CD4-positive, alpha-beta T cell (primary cell): Measurements from ENCODE around the gene ALDH9A1. TPM values are rescaled to one million over a fixed set of nuclear protein-coding genes. Genes with fewer than 3 reads are reported as not detected.

Experiments
- ATAC-seq: fragments of 200-7000 bp; cut with Tn5 transposase; one replicate; pipeline ENCODE4 v1.10.0; 2022; ENCODE audit warnings: mild to moderate bottlenecking; ENCODE audit not compliant: poor library complexity
- CTCF ChIA-PET: fragments of 350-600 bp; sonication (Branson Sonifier 250); formaldehyde crosslinking; loops from one replicate; lab custom pipeline; 2021; ENCODE audit warnings: antibody characterized with exemption, inconsistent platforms; lab: Charles Lee
- POLR2A ChIA-PET: fragments of 350-600 bp; sonication (Branson Sonifier 250); formaldehyde crosslinking; loops from one replicate; lab custom pipeline; 2021; ENCODE audit warnings: antibody characterized with exemption, inconsistent platforms; lab: Charles Lee
- DNase-seq, 14 experiments: peaks; one replicate each; pipeline ENCODE4 v3.0.0-alpha.2; 2013 to 2020; ENCODE audit warnings: mixed read lengths in 2 of 14
- H3K27ac ChIP-seq, 2 donors: one replicate each; pipeline versions ENCODE4 v1.5.1 to v1.7.0; 2013; ENCODE audit warnings: low read length in 2 of 2, low read depth in 1 of 2, mild to moderate bottlenecking in 1 of 2
- H3K27me3 ChIP-seq, 2 experiments: 1 replicate in 1 of 2; 2 replicates in 1 of 2; pipeline versions ENCODE4 v1.6.1 to v1.7.0; 2013; ENCODE audit warnings: low read length in 2 of 2, control low read depth in 1 of 2, mild to moderate bottlenecking in 1 of 2, moderate library complexity in 1 of 2; ENCODE audit not compliant: insufficient read depth in 2 of 2, control insufficient read depth in 1 of 2
- H3K36me3 ChIP-seq: one replicate; pipeline ENCODE4 v1.6.1; 2013; ENCODE audit warnings: low read length, control low read depth; ENCODE audit not compliant: insufficient read depth
- H3K4me1 ChIP-seq: one replicate; pipeline ENCODE4 v1.6.1; 2013; ENCODE audit warnings: low read length, control low read depth; ENCODE audit not compliant: insufficient read depth
- H3K4me3 ChIP-seq: one replicate; pipeline ENCODE4 v1.5.1; 2013; ENCODE audit warnings: mild to moderate bottlenecking, low read length, moderate library complexity
- H3K9me3 ChIP-seq, 2 experiments: 1 replicate in 1 of 2; 2 replicates in 1 of 2; pipeline versions ENCODE4 v1.6.1 to v1.7.0; 2013; ENCODE audit warnings: low read length in 2 of 2, mild to moderate bottlenecking in 2 of 2, control low read depth in 1 of 2, moderate library complexity in 1 of 2; ENCODE audit not compliant: control insufficient read depth in 1 of 2, insufficient read depth in 1 of 2
- H3K27ac Mint-ChIP-seq: one replicate; pipeline ENCODE4 v1.8.0; 2020; ENCODE audit warnings: mixed read lengths
- H3K27me3 Mint-ChIP-seq: one replicate; pipeline ENCODE4 v1.8.0; 2021; ENCODE audit warnings: mixed read lengths
- H3K36me3 Mint-ChIP-seq: one replicate; pipeline ENCODE4 v1.8.0; 2021; ENCODE audit warnings: low read depth, mixed read lengths
- H3K4me1 Mint-ChIP-seq: one replicate; pipeline ENCODE4 v1.8.0; 2021; ENCODE audit warnings: low read depth, mixed read lengths
- H3K4me3 Mint-ChIP-seq: one replicate; pipeline ENCODE4 v1.8.0; 2020; ENCODE audit warnings: mild to moderate bottlenecking, mixed read lengths
- H3K9me3 Mint-ChIP-seq: one replicate; pipeline ENCODE4 v1.8.0; 2020; ENCODE audit warnings: mixed read lengths
- intact Hi-C, 2 experiments: fragments of 100-400 bp; cut with DNase I in 1 of 2; cut with micrococcal nuclease in 1 of 2; formaldehyde crosslinking; loops; one replicate each; pipeline versions ENCODE4 v1.15.1 to v1.9.0; 2023 to 2025; cut with DNase I, micrococcal nuclease
- total RNA-seq, 174 experiments: library from RNA in 2 of 174; stranded (reverse) in 2 of 174; gene quantifications; one replicate each; pipeline ENCODE4 v1.2.3 and lab custom pipeline; 2021 to 2026
- TF ChIP-seq, protein P1 (sequence below): fragments of 200-600 bp; IDR thresholded peaks from one replicate; pipeline ENCODE4 v1.8.0; 2022; ENCODE audit warnings: antibody characterized with exemption, mild to moderate bottlenecking

ALDH9A1 gene
- total RNA-seq, 2 experiments from 2014 or later: 33.9 to 35.5 TPM

DNA sequence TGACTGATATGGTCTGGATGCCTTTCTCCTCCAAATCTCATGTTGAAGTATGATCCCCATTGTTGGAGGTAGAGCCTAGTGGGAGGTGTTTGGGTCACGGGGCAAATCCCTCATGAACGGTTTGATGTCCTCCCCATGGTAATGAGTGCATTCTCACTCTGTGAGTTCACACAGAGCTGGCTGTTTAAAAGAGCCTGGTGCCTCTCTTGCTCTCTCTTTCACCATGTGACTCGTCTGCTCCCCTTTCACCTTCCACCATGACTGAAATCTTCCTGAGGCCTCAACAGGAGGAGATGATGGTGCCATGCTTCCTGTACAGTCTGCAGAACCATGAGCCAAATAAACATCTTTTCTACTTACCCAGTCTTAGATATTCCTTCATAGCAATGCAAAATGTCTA lies 30.2 kb downstream of the ALDH9A1 start:
- ChIA-PET CTCF (no interaction called here), POLR2A (no interaction called here)
- intact Hi-C loops: no loop called here
- H3K9me3 Mint-ChIP-seq: no peaks in the 10 kb centered on the region
- Histone ChIP-seq H3K36me3 (peaks cover 81% of the 10 kb centered on the region), H3K4me3 (no peak overlapping the region), H3K27ac (no peak overlapping the region), H3K4me1 (no peaks in the 10 kb centered on the region), H3K9me3 (no peaks in the 10 kb centered on the region), H3K27me3 (no peaks in the 10 kb centered on the region)
- TF ChIP-seq, protein P1, sequence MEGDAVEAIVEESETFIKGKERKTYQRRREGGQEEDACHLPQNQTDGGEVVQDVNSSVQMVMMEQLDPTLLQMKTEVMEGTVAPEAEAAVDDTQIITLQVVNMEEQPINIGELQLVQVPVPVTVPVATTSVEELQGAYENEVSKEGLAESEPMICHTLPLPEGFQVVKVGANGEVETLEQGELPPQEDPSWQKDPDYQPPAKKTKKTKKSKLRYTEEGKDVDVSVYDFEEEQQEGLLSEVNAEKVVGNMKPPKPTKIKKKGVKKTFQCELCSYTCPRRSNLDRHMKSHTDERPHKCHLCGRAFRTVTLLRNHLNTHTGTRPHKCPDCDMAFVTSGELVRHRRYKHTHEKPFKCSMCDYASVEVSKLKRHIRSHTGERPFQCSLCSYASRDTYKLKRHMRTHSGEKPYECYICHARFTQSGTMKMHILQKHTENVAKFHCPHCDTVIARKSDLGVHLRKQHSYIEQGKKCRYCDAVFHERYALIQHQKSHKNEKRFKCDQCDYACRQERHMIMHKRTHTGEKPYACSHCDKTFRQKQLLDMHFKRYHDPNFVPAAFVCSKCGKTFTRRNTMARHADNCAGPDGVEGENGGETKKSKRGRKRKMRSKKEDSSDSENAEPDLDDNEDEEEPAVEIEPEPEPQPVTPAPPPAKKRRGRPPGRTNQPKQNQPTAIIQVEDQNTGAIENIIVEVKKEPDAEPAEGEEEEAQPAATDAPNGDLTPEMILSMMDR: no peak
- peaks cover 3% of the 10 kb centered on the region for H3K4me1 Mint-ChIP-seq
- ATAC-seq (no peak), DNase-seq (no peak)
- H3K27me3 Mint-ChIP-seq: no peaks in the 10 kb centered on the region
- H3K36me3 Mint-ChIP-seq: peaks cover 97% of the 10 kb centered on the region
- H3K27ac Mint-ChIP-seq: no peak overlapping the region
- H3K4me3 Mint-ChIP-seq: no peak overlapping the region

DNA sequence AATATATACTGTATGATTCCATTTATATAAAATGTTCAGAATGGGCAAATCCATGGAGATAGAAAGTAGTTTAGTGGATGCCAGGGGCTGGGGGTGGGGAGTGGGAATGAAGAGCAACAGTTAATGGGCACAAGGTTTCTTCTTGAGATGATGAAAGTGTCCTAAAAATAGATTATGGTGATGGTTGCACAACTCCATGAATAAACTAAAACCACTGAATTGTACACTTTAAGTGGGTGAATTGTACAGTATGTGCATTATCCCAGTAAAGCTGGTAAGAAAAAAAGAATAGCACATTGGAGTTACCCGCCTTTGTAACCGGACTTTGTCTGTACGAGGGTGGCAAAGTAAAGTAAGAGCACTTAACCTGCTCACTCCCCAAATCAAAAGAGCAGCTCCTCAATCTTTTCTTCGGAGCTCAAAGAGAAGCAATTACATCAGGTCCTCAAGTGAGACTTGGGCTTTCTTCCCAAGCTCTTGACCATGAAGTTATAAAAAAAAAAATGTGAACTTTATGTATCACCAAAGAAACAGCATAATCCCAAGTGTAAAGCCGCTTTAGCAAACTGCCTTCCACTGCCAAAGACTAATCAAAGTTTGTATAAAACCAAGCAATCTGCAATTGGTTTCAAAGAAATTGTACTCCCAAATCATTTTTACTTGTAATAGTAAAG lies 32.1 kb downstream of the ALDH9A1 start:
- no peak overlapping the region for H3K4me3 Mint-ChIP-seq
- no peaks in the 10 kb centered on the region for H3K27me3 ChIP-seq
- H3K4me3 ChIP-seq: no peak overlapping the region
- peaks cover 97% of the 10 kb centered on the region for H3K36me3 Mint-ChIP-seq
- no peaks in the 10 kb centered on the region for H3K4me1 Mint-ChIP-seq
- ATAC-seq (no peak), DNase-seq (no peak)
- ChIA-PET CTCF (no interaction called here), POLR2A (no interaction called here)
- TF ChIP-seq, protein P1: no peak
- H3K27ac Mint-ChIP-seq: peak overlapping the region; percentile 17
- intact Hi-C loops: no loop called here
- no peaks in the 10 kb centered on the region for H3K9me3 Mint-ChIP-seq
- no peaks in the 10 kb centered on the region for H3K4me1 ChIP-seq
- no peak overlapping the region for H3K27ac ChIP-seq
- peaks cover 87% of the 10 kb centered on the region for H3K36me3 ChIP-seq
- H3K9me3 ChIP-seq: no peaks in the 10 kb centered on the region
- H3K27me3 Mint-ChIP-seq: no peaks in the 10 kb centered on the region

DNA sequence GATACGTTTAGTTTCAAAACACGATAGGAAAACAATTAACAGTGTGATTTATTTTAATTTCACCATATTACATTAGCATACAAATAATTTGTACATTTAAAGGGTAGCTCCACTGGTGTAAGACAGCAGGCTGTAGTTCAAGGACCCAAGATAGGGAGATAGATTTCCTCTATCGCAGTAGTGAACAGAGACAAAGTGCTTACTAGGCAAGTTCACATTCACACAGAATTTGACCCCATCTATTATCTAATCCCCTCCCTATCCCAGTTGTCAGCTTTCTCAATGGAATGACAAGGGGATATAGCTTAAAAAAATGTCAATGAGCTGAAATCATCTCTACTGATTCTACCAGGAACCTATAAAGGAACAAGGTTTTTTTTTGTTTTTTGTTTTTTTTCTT lies 36.2 kb downstream of the ALDH9A1 start:
- no peaks in the 10 kb centered on the region for H3K9me3 ChIP-seq
- CTCF ChIA-PET: no interaction called here
- no peaks in the 10 kb centered on the region for H3K4me1 Mint-ChIP-seq
- intact Hi-C loops: no loop called here
- TF ChIP-seq, protein P1: no peak
- H3K9me3 Mint-ChIP-seq: no peaks in the 10 kb centered on the region
- no peak overlapping the region for H3K27ac ChIP-seq
- H3K27me3 Mint-ChIP-seq: no peaks in the 10 kb centered on the region
- peak overlapping the region; percentile 18 for H3K27ac Mint-ChIP-seq
- H3K36me3 ChIP-seq: peaks cover 74% of the 10 kb centered on the region
- DNase-seq: no peak
- H3K4me3 ChIP-seq: no peak overlapping the region
- POLR2A ChIA-PET: interaction anchor here (0.8 to 1.6 kb wide), 3 partner anchors 10 to 35 kb away, joined by 3 read pairs; partner anchors contain the start of gene MGST3
- H3K4me3 Mint-ChIP-seq: no peak overlapping the region
- H3K27me3 ChIP-seq: no peaks in the 10 kb centered on the region
- H3K36me3 Mint-ChIP-seq: peaks cover 78% of the 10 kb centered on the region
- H3K4me1 ChIP-seq: no peaks in the 10 kb centered on the region
- no peak for ATAC-seq
